Endothelial cell of umbilical vein (primary cell): ENCODE results near the gene TXNL4A. TPM values are rescaled to one million over a fixed set of nuclear protein-coding genes. Genes with fewer than 3 reads are reported as not detected.

Experiments
- BruUV-seq: library from RNA; stranded (reverse); fragments of 400-500 nt; replicated peaks from 2 replicates; lab custom pipeline; 2021; lab: Mats Ljungman, UMichigan
- CTCF ChIA-PET: fragments of 300-600, 350-600 bp; sonication (Branson Sonifier 250); formaldehyde crosslinking; loops from one replicate; lab custom pipeline; 2021; ENCODE audit warnings: antibody characterized with exemption, inconsistent platforms; lab: Charles Lee
- POLR2A ChIA-PET: fragments of 300-600, 350-600 bp; sonication (Branson Sonifier 250); formaldehyde crosslinking; loops from one replicate; lab custom pipeline; 2021; ENCODE audit warnings: antibody characterized with exemption, inconsistent platforms; lab: Charles Lee
- DNase-seq: peaks from one replicate; pipeline ENCODE4 v3.0.0-alpha.2; 2011; ENCODE audit warnings: low read depth, low spot score
- FAIRE-seq: peaks from 2 replicates; lab custom pipeline; 2011; peaks lifted over from hg19 to GRCh38; lab: Jason Lieb, UNC
- H2AFZ ChIP-seq: 2 replicates; pipeline ENCODE4 v1.6.0; 2012; ENCODE audit warnings: low read depth, low read length, control low read depth, inconsistent platforms
- H3K27ac ChIP-seq: 2 replicates; pipeline ENCODE4 v1.5.1; 2011; ENCODE audit warnings: low read depth, mild to moderate bottlenecking, control low read depth, low read length, moderate library complexity; ENCODE audit not compliant: insufficient read depth
- H3K27me3 ChIP-seq, 2 experiments: 2 replicates each; pipeline versions ENCODE4 v1.6.0 to v1.6.1; 2011; ENCODE audit warnings: low read length in 2 of 2, mixed read lengths in 1 of 2; ENCODE audit not compliant: control insufficient read depth in 2 of 2, insufficient read depth in 2 of 2
- H3K36me3 ChIP-seq, 2 experiments: 2 replicates in 1 of 2; 3 replicates in 1 of 2; pipeline ENCODE4 v1.5.1; 2011; ENCODE audit warnings: low read length in 2 of 2, mild to moderate bottlenecking in 1 of 2, moderate library complexity in 1 of 2; ENCODE audit not compliant: control insufficient read depth in 2 of 2, insufficient read depth in 2 of 2; ENCODE audit errors: extremely low read depth in 1 of 2
- H3K4me1 ChIP-seq: 3 replicates; pipeline ENCODE4 v1.5.1; 2011; ENCODE audit warnings: mild to moderate bottlenecking, low read length; ENCODE audit not compliant: control insufficient read depth, insufficient read depth; ENCODE audit errors: extremely low read depth
- H3K4me2 ChIP-seq: 2 replicates; pipeline ENCODE4 v1.6.1; 2011; ENCODE audit warnings: low read length, control low read depth, mixed read lengths; ENCODE audit not compliant: insufficient read depth
- H3K4me3 ChIP-seq, 3 experiments: fragments of 200-600 bp in 1 of 3; sonication (generic), shearing (Covaris generic) in 1 of 3; replicated peaks in 1 of 3; 2 replicates each; pipeline ENCODE4 v1.5.1; 2011 to 2016; ENCODE audit warnings: control low read depth in 3 of 3, low read length in 3 of 3, mild to moderate bottlenecking in 2 of 3, inconsistent platforms in 1 of 3, low read depth in 1 of 3, moderate library complexity in 1 of 3; ENCODE audit not compliant: insufficient read depth in 1 of 3
- H3K79me2 ChIP-seq: 2 replicates; pipeline ENCODE4 v1.6.0; 2012; ENCODE audit warnings: low read length, inconsistent platforms; ENCODE audit not compliant: control insufficient read depth, insufficient read depth
- H3K9ac ChIP-seq: replicated peaks from 2 replicates; pipeline ENCODE3; 2011; ENCODE audit warnings: low read length, control low read depth; ENCODE audit not compliant: insufficient read depth; ENCODE audit errors: extremely low read depth
- H3K9me1 ChIP-seq: replicated peaks from 3 replicates; pipeline ENCODE4 v1.6.0; 2011; ENCODE audit warnings: mild to moderate bottlenecking, low read length; ENCODE audit not compliant: control insufficient read depth, insufficient read depth; ENCODE audit errors: extremely low read depth
- H3K9me3 ChIP-seq: replicated peaks from 2 replicates; pipeline ENCODE4 v1.5.1; 2012; ENCODE audit warnings: low read length, inconsistent platforms; ENCODE audit not compliant: control insufficient read depth, insufficient read depth
- H4K20me1 ChIP-seq: replicated peaks from 2 replicates; pipeline ENCODE3; 2011; ENCODE audit warnings: mild to moderate bottlenecking, low read length; ENCODE audit not compliant: control insufficient read depth, insufficient read depth; ENCODE audit errors: extremely low read depth
- CTCF ChIP-seq, 2 donors: IDR thresholded peaks; 1 replicate in 1 of 2; 2 replicates in 1 of 2; pipeline ENCODE4 v1.5.1; 2011; ENCODE audit warnings: low read length in 2 of 2, mild to moderate bottlenecking in 2 of 2, moderate library complexity in 2 of 2, control low read depth in 1 of 2, inconsistent platforms in 1 of 2, low read depth in 1 of 2; ENCODE audit not compliant: insufficient read depth in 1 of 2; ENCODE audit errors: extremely low read depth in 1 of 2
- EZH2 ChIP-seq: IDR thresholded peaks from 2 replicates; pipeline ENCODE4 v1.6.1; 2012; ENCODE audit warnings: borderline replicate concordance, low read depth, mild to moderate bottlenecking, moderate library complexity, low read length, inconsistent platforms; ENCODE audit not compliant: severe bottlenecking
- FOS ChIP-seq: IDR thresholded peaks from 2 replicates; pipeline ENCODE4 v1.6.1; 2011; ENCODE audit warnings: mild to moderate bottlenecking, low read length, moderate library complexity, borderline replicate concordance; ENCODE audit not compliant: insufficient read depth
- GATA2 ChIP-seq: IDR thresholded peaks from 2 replicates; pipeline ENCODE4 v1.7.0; 2011; ENCODE audit warnings: low read depth, mild to moderate bottlenecking, moderate library complexity, mixed read lengths, low read length; ENCODE audit not compliant: insufficient read length, insufficient read depth
- JUN ChIP-seq: IDR thresholded peaks from 2 replicates; pipeline ENCODE4 v1.6.1; 2011; ENCODE audit warnings: borderline replicate concordance, low read depth; ENCODE audit not compliant: insufficient read length, insufficient read depth
- MYC ChIP-seq: IDR thresholded peaks from one replicate; pipeline ENCODE4 v1.6.1; 2011; ENCODE audit warnings: mild to moderate bottlenecking, low read depth, low read length
- POLR2A ChIP-seq: IDR thresholded peaks from 2 replicates; pipeline ENCODE4 v1.6.1; 2012; ENCODE audit warnings: low read depth, mild to moderate bottlenecking, control low read depth, low read length
- POLR2AphosphoS5 ChIP-seq: IDR thresholded peaks from 2 replicates; pipeline ENCODE4 v1.6.1; 2012; ENCODE audit warnings: low read depth, mild to moderate bottlenecking, control low read depth, low read length, moderate library complexity; ENCODE audit not compliant: insufficient read depth
- dilution Hi-C: fragments of 300-500 bp; cut with MboI; formaldehyde crosslinking; loops from one replicate; pipeline ENCODE4 v1.15.0; 2019; ENCODE audit warnings: low sequenced_read_pairs; ENCODE audit not compliant: extremely low pct_ligation_motif_present
- intact Hi-C: fragments of 100-400 bp; cut with micrococcal nuclease; formaldehyde crosslinking; loops from one replicate; pipeline ENCODE4 v1.10.0; 2022
- polyA plus RNA-seq, 4 experiments: library from polyadenylated mRNA; depleted of rRNA in 3 of 4; stranded (reverse) in 3 of 4; unstranded in 1 of 4; fragments of >200 nt; gene quantifications; 2 replicates each; pipeline versions ENCODE4 v1.2.1 to v1.2.3, GENCODE V29; 2011 to 2012; ENCODE audit warnings: missing spikeins in 1 of 4
- total RNA-seq: library from RNA; stranded (reverse); gene quantifications from 2 replicates; pipeline ENCODE4 v1.2.3, GENCODE V29; 2021
- TF ChIP-seq, protein P1 (sequence below): IDR thresholded peaks from 2 replicates; pipeline ENCODE4 v1.6.1; 2011; ENCODE audit not compliant: insufficient read depth, insufficient read length

The TXNL4A gene
- total and polyA plus RNA-seq, 2 donors (not counting 3 experiments of a cell fraction or from before 2014, with no cell fraction given) = 148 to 172 TPM

DNA sequence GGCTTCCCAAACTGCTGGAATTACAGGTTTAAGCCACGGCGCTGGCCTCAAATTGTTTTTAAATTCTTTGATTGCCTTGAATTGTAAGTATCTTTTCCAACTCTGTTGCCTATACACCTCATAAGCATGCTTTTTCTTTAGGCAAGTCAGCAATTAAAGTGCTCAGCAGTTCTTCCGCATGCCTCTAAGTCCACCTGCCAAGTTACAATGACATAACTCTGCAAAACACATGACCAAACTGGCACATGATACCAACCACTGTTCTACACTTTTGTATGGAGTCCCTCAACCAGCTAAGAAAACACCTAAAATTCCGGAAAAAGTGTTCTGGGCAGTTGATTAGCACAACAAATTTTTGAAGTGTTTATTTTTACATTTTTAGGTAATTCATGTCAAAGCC is 5.1 kb downstream of the TXNL4A start:
- Histone ChIP-seq H3K4me2 (no peak overlapping the region), H4K20me1 (no peaks in the 10 kb centered on the region), H3K27ac (no peak overlapping the region), H3K27me3 (no peaks in the 10 kb centered on the region), H3K4me1 (peaks cover 13% of the 10 kb centered on the region), H3K36me3 (peaks cover 7 to 9% of the 10 kb centered on the region in 2 experiments), H3K79me2 (peaks cover 100% of the 10 kb centered on the region), H3K9me1 (no peaks in the 10 kb centered on the region), H3K9me3 (no peaks in the 10 kb centered on the region), H2AFZ (no peak overlapping the region), H3K4me3 (no peak overlapping the region), H3K9ac (no peak overlapping the region)
- no TSS peak for BruUV-seq
- dilution Hi-C loops (no loop called here), intact Hi-C loops (no loop called here)
- FAIRE-seq = no peak
- ChIA-PET CTCF (no interaction called here), POLR2A (no interaction called here)
- no peak for DNase-seq
- TF ChIP-seq MYC (no peak), FOS (no peak)
- TF ChIP-seq, protein P1, sequence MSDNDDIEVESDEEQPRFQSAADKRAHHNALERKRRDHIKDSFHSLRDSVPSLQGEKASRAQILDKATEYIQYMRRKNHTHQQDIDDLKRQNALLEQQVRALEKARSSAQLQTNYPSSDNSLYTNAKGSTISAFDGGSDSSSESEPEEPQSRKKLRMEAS = no peak

GRCh38 chr18:79982736-79983135 is 5.6 kb downstream of the TXNL4A start:
- Histone ChIP-seq H3K27ac (no peak overlapping the region), H3K9me3 (no peaks in the 10 kb centered on the region), H3K4me2 (no peak overlapping the region), H3K4me1 (peaks cover 13% of the 10 kb centered on the region), H2AFZ (no peak overlapping the region), H3K9me1 (no peaks in the 10 kb centered on the region), H3K9ac (no peak overlapping the region), H3K36me3 (peaks cover 7 to 9% of the 10 kb centered on the region in 2 experiments), H3K27me3 (no peaks in the 10 kb centered on the region), H3K4me3 (no peak overlapping the region), H4K20me1 (no peaks in the 10 kb centered on the region), H3K79me2 (peaks cover 100% of the 10 kb centered on the region)
- DNase-seq = no peak
- dilution Hi-C loops = no loop called here
- no TSS peak for BruUV-seq
- ChIA-PET POLR2A (no interaction called here), CTCF (no interaction called here)
- intact Hi-C loops = no loop called here
- FAIRE-seq = no peak
- TF ChIP-seq POLR2A (no peak), CTCF (IDR thresholded peaks at IDR 0.05; ENCODE audit: extremely low read depth in 1 of 2, insufficient read depth in 1 of 2, low read depth in 1 of 2, low read length in 2 of 2) (no peak), MYC (no peak), EZH2 (no peak), FOS (no peak), GATA2 (no peak), POLR2AphosphoS5 (no peak), JUN (no peak)
- TF ChIP-seq, protein P1 = no peak
